PC-9 (cell line): Measurements from ENCODE around the gene ITFG1.

ENCODE experiments used
- EZH2 ChIP-seq: fragments of 200-600 bp; sonication (generic); IDR thresholded peaks from 2 replicates; pipeline ENCODE4 v1.8.0; 2017; ENCODE audit warnings: antibody characterized with exemption, low read depth
- TF ChIP-seq, protein P1 (sequence below): fragments of 200-600 bp; sonication (generic); conservative IDR thresholded peaks from 2 replicates; pipeline ENCODE4 v1.6.1; 2017; ENCODE audit warnings: mixed run types, antibody characterized with exemption, mild to moderate bottlenecking, moderate library complexity

DNA sequence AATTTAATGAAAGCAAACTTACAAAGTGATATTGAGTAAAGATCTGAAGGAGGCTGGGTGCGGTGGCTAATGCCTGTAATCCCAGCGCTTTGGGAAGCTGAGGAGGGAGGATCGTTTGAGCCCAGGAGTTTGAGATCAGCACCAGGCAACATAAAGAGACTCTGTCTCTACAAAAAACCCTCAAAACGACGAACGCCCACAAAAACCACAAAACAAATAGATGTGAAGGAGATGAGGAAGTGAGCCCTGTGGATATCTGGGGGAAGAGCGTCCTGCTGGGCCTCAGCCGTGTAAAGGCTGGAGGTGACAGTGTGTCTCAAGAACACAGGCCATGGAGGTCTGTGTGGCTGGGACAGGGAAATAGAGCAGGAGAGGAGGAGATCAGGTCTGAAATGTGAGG is 68.8 kb downstream of the ITFG1 start:
- TF ChIP-seq, protein P1, sequence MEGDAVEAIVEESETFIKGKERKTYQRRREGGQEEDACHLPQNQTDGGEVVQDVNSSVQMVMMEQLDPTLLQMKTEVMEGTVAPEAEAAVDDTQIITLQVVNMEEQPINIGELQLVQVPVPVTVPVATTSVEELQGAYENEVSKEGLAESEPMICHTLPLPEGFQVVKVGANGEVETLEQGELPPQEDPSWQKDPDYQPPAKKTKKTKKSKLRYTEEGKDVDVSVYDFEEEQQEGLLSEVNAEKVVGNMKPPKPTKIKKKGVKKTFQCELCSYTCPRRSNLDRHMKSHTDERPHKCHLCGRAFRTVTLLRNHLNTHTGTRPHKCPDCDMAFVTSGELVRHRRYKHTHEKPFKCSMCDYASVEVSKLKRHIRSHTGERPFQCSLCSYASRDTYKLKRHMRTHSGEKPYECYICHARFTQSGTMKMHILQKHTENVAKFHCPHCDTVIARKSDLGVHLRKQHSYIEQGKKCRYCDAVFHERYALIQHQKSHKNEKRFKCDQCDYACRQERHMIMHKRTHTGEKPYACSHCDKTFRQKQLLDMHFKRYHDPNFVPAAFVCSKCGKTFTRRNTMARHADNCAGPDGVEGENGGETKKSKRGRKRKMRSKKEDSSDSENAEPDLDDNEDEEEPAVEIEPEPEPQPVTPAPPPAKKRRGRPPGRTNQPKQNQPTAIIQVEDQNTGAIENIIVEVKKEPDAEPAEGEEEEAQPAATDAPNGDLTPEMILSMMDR = no peak
- no peak for TF ChIP-seq EZH2
